NCI-H524 treated with DMSO at 0.1 percent for 48 hours (cell line): ENCODE results near the gene BBC3.

Experiments
- DNase-seq: peaks from one replicate; lab custom pipeline; 2025; lab: John Stamatoyannopoulos, UW

BBC3 gene

DNA sequence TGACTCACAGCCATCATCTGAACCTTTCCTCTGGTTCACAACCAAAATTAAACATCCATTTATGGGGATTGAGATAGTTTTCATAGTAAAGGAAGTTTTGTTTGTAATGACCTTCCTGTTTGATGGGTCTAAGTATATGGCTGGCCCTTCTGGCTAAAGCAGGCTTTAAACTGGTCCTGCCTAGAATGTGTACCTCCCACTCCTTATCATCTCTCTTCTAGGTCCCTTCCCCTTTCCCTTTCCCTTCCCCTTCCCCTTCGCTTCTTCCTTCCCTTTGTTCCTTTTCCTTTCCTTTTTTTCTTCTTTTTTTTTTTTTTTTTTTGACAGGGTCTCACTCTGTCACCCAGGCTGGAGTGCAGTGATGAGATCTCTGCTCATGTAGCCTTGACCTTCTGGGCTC lies 35.6 kb downstream of the BBC3 start:
- no peak for DNase-seq

DNA sequence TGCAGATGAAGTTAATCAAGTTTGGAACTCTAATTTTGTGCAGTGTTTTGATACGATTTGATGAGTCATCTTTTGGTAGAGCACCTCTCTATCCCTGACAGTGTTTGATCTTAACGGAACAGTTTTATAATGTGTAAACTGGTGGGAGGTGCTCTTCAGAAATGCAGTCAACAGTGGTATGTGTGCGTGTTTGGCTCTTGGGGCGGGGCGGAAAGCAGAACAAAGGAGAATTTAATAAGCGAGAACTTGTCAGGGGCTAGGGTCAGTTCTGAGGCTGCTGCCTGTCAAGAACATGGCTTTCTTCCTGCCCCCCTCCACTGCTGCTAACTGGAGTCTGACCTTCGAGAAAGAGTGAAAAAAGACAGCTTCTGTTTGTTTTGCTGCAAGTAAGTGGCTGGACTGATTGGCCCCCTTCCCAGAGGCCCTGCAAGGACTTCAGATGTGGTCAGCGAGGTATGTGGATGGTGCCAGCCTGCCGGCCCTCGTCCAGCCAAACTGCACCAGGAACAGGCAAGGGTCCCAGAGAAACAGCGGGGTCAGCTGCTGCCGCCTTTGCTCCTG lies 40.8 kb downstream of the BBC3 start:
- DNase-seq = no peak

DNA sequence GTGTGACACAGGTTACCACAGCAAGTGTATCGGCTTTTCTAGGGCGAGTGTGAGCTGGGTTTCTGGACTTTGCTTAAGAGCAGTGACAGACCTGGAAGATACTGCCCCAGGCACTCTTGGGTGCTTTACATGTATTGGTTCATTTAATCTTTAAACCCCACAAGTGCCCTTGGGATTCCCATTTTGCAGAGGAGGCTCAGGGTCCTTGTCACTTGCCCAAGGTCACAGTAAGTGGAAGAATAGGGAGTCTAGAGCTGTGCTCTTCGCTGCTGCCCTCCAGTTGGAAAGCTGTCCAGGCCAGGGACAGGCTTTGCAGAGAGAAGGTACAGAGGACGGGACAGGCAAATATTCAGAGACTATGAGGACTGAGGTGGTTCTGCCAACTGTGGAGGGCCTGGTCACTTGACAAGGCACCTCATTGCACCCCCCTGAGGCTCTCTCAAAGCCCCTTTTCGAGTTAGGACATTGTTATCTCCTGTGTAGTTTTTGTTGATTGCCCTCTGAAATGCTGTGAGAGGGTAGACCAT lies 42.4 kb downstream of the BBC3 start:
- no peak for DNase-seq

DNA sequence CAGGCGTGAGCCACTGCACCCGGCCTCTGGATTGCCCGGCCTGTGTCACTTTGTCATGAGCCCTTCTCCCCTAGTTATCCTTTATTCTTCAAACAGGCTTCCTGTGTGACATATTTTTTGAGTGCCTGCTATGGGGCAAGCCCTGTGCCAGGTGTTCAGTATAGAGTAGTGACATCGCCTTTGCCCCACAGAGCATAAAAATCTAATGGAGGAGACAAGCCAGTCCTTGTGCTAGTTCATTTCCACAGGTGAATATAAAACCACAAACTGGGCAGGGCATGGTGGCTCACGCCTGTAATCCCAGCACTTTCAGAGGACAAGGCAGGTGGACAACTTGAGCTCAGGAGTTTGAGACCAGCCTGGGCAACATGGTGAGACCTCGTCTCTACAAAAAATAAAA lies 43.2 kb downstream of the BBC3 start:
- no peak for DNase-seq

DNA sequence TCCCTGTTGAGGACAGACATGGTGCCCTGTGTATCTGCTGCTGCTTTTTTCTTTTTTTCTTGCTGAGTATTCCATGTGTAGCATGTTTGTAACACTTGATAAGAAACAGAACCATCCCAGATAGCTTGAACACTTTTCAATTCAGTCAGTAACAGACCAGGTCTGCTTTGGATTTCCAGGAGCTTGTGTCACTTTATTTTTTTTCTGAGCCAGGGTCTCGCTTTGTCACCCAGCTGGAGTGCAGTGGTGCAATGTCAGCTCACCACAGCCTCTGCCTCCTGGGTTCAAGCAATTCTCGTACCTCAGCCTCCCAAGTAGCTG lies 43.7 kb downstream of the BBC3 start:
- no peak for DNase-seq

DNA sequence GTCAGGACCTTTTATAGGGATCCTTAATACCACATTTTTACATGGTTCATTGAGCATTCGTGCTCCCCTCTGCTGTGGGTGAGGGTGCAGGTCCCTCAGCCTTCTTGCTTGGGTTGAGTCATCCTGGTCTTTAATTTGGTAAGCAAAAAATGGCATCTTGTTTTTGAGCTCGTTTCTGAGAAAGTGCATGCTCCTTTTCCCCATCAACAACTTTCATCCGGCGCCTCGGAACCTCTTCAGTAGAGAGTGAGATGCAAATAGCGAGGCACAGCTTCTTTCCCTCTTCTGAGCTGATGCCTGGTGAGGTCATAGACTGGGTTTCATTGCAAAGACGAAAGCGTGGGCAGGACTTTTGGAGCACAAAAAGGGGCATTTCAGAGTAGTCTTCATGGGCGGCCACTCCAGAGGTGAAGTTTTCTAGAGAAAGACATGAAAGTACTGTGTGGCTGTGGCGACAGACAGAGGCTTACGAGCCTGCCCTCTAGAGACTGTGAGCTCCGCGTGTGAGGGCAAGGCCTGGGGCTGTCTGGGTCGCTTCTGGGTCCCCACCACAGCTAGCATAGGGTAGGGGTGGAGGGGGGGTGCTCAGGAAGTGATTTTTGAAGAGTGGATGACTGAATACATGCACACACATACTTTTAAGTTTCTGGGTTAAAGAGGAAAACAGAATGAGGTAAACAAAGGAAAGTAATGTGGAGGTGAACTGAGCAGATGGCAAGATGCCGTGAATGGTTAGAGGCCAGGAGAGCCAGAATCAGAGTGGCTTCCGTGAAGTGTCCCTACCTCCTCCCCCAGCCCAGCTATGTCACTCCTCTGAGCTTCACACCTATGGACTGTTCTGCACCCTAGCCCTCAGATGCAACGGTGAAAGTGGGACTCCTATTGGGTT lies 44.3 kb downstream of the BBC3 start:
- DNase-seq = no peak

DNA sequence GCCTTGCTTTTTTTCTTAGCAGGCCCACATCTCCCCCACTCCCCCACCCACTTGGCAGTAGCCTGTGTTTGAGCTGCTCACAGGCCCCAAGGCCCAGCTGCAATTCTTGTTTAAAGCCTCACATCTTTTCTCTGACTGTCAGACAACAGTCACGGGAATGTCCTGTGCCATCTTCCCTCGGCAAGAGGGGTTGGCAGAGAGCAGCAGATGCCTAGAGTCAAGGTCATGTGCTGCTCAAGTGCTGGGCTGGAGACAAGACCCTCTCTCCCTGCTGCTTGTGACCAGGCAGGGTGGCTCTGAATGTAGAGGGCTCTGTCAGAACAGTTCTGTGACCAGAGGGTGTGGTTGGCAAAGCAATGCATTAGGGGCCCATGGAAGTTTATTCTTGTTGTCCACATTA lies 47.4 kb downstream of the BBC3 start:
- DNase-seq = no peak

DNA sequence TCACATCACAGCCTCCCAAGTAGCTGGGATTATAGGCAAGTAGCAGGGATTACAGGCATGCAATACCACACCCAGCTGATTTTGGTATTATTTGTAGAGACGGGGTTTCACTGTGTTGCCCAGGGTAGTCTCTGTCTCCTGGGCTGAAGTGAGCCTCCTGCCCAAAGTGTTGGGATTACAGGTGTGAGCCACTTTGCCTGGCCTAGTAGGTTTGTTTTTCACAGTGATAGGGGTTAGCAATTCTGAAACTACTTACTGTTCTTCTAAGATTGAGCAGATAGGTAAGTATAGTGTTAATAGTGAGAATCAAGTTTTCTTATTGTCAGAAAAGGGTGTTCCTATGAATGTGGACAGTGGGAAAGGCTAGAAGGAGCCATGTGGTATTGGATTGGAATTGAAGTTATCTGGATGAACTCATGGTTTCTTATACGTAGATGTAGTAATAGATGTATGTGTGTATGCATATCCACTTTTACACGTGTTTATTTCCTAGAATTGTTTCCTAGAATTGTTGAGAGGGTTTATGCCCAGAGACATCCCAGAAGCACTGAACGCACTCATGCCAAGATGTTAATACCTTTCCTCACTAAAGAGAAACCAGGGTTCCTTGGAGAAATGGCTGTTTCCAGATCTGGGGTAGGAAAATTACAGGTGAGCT lies 51.2 kb downstream of the BBC3 start:
- DNase-seq = no peak

DNA sequence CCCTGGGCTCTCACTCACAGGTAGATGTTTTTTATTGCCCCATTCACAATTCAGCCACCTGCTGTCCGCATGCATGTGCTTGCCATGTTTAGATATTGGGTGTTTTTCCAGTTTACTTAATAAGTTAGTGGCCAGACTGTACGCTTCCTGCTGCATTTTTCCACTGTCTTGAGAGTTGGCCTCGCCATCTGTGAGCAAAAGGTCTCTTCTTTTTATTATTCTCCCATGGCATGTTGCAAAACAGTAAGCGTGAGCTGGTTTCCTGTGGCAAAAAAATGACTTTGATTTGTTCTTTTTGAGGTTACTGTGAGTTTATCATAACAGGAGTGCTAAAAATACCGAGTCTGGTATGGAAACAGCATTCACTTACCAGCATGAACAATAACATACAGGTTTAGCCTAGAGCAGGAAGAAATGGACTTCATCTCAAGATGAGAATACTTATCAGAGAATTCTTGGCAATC lies 54.3 kb downstream of the BBC3 start:
- DNase-seq = no peak

DNA sequence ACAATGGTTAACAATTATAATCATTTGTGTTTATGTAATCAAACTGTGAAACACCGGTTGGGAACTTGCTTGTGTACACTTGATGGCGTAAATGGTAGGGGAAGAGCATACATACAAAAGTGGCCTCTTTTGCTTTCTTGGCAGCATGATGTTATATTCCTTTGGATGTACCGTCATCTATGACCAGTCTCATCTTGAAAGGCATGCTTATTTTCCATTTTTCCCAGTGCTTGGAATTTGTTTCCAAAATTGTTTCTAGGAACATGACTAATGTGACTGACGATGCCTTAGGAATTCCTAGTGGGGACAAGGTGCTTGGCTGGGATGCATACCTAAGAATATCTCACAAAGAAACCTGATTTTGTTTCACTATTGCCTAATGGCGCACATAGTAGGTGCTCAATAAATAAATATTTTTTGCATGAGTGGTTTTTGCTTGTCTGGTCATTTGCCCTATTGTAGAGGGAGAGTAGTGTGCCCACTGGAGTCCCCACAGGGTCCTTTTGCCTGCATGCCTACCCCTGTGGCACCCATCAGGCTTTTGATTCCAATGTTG lies 54.9 kb downstream of the BBC3 start:
- DNase-seq = no peak

DNA sequence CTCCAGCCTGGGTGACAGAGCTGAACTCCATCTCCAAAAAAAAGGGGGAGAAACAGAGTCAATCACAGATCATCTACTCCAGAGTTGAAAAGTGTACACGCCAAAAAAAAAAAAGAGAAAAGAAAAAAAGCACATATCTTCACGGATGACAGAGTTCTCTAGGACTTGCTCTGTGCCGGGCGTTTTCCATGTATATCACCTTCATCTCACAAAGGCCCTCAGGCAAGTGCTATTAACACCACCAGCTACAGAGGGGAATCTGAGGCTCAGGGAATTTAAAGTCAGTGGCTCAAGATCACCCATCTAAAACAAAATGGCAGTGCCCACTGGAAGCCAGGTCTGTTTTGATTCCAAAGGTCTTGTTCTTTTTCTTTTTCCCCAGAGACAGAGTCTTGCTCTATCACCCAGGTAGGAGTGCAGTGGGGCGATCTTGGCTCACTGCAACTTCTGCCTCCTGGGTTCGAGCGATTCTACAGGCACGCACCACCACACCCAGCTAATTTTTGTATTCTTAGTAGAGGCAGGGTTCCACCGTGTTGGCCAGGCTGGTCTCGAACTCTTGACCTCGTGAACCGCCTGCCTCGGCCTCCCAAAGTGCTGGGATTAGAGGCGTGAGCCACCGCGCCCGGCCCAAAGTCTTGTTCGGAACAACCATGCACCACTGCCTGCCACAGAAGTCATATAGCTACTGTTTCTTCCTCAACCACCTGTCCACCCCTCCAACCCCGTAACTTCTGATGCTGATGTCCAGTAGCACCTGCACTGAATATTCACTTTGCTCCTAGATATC lies 58.1 kb downstream of the BBC3 start:
- DNase-seq = no peak
